Endothelial cell (in vitro differentiated cells): ENCODE data around the gene LDAH. TPM values are rescaled to one million over a fixed set of nuclear protein-coding genes. Genes with fewer than 3 reads are reported as not detected.

Experiments
- DNase-seq: peaks from one replicate; pipeline ENCODE4 v3.0.0; 2021; ENCODE audit warnings: low spot score
- H3K27ac Mint-ChIP-seq: one replicate; pipeline ENCODE4 v1.8.0; 2021; ENCODE audit warnings: mixed read lengths, inconsistent platforms; ENCODE audit not compliant: unreplicated experiment
- H3K27me3 Mint-ChIP-seq: one replicate; pipeline ENCODE4 v1.8.0; 2021; ENCODE audit warnings: mild to moderate bottlenecking, moderate library complexity, mixed read lengths, inconsistent platforms; ENCODE audit not compliant: unreplicated experiment
- H3K36me3 Mint-ChIP-seq: one replicate; pipeline ENCODE4 v1.8.0; 2021; ENCODE audit warnings: mild to moderate bottlenecking, low read depth, mixed read lengths, inconsistent platforms; ENCODE audit not compliant: unreplicated experiment
- H3K4me1 Mint-ChIP-seq: one replicate; pipeline ENCODE4 v1.8.0; 2021; ENCODE audit warnings: mild to moderate bottlenecking, mixed read lengths, inconsistent platforms; ENCODE audit not compliant: unreplicated experiment
- H3K4me3 Mint-ChIP-seq: one replicate; pipeline ENCODE4 v1.8.0; 2021; ENCODE audit warnings: mild to moderate bottlenecking, mixed read lengths, inconsistent platforms; ENCODE audit not compliant: unreplicated experiment
- H3K9me3 Mint-ChIP-seq: one replicate; pipeline ENCODE4 v1.8.0; 2021; ENCODE audit warnings: mixed read lengths, inconsistent platforms; ENCODE audit not compliant: unreplicated experiment
- CTCF ChIP-seq: fragments of 200-600 bp; sonication (generic); IDR thresholded peaks from one replicate; pipeline ENCODE4 v1.5.0; 2021; ENCODE audit warnings: antibody characterized with exemption; ENCODE audit not compliant: unreplicated experiment
- long read RNA-seq: library from polyadenylated mRNA; unstranded; transcript quantifications from one replicate; pipeline ENCODE4 v2.0.0, GENCODE V29; 2020; ENCODE audit not compliant: unreplicated experiment
- total RNA-seq: library from RNA; stranded (reverse); fragmentation: NEBNext Ultra II Directional; extraction: Animal tissue kit (Norgen Biotek cat#: 25700); gene quantifications from one replicate; pipeline ENCODE4 v1.2.1, GENCODE V29; 2021; ENCODE audit not compliant: unreplicated experiment

LDAH gene
- 21.9 TPM for total RNA-seq
- long read RNA-seq, partial matches to known transcripts: 3 of 15 reads
- long read RNA-seq, other reads (novel, unspliced or antisense): 1 of 15 reads

- Mint-ChIP-seq H3K36me3 (peaks cover 4% of the 10 kb centered on the region), H3K4me1 (peaks cover 5% of the 10 kb centered on the region), H3K9me3 (no peaks in the 10 kb centered on the region), H3K4me3 (peak within 1 kb of the TSS; percentile 95), H3K27me3 (no peaks in the 10 kb centered on the region), H3K27ac (peak within 1 kb of the TSS; percentile 95)
- DNase-seq: peak; percentile 91
- no peak for TF ChIP-seq CTCF
Measured at GRCh38 chr2:20822535-20823490, at the start of gene LDAH. Gene LDAH (minus strand): TSS chr2:20823101. CDS start chr2:20801463, 21,638 bp downstream.

GRCh38 chr2:20868377-20868776 lies 45.5 kb upstream of the LDAH start:
- no peaks in the 10 kb centered on the region for H3K36me3 Mint-ChIP-seq
- no peaks in the 10 kb centered on the region for H3K9me3 Mint-ChIP-seq
- no peaks in the 10 kb centered on the region for H3K27me3 Mint-ChIP-seq
- DNase-seq: no peak
- H3K27ac Mint-ChIP-seq: no peak overlapping the region
- no peaks in the 10 kb centered on the region for H3K4me1 Mint-ChIP-seq
- TF ChIP-seq CTCF: no peak
- no peak overlapping the region for H3K4me3 Mint-ChIP-seq

- H3K4me1 Mint-ChIP-seq: no peaks in the 10 kb centered on the region
- H3K27me3 Mint-ChIP-seq: no peaks in the 10 kb centered on the region
Measured at GRCh38 chr2:20862850-20863249, 39.9 kb upstream of the LDAH start.

GRCh38 chr2:20855456-20855855 lies 32.6 kb upstream of the LDAH start:
- DNase-seq: no peak
- no peak overlapping the region for H3K4me3 Mint-ChIP-seq
- no peaks in the 10 kb centered on the region for H3K36me3 Mint-ChIP-seq
- H3K4me1 Mint-ChIP-seq: no peaks in the 10 kb centered on the region
- TF ChIP-seq CTCF: no peak
- H3K27ac Mint-ChIP-seq: no peak overlapping the region
- H3K9me3 Mint-ChIP-seq: no peaks in the 10 kb centered on the region
- H3K27me3 Mint-ChIP-seq: no peaks in the 10 kb centered on the region

More at GRCh38 chr2:20862850-20863249, 39.9 kb upstream of the LDAH start:
- Mint-ChIP-seq H3K36me3 (no peaks in the 10 kb centered on the region), H3K4me3 (no peak overlapping the region), H3K27ac (no peak overlapping the region), H3K9me3 (no peaks in the 10 kb centered on the region)
- DNase-seq: no peak
- no peak for TF ChIP-seq CTCF

GRCh38 chr2:20852670-20853069 lies 29.8 kb upstream of the LDAH start:
- DNase-seq: no peak
- H3K27ac Mint-ChIP-seq: no peak overlapping the region
- H3K4me3 Mint-ChIP-seq: no peak overlapping the region
- H3K36me3 Mint-ChIP-seq: no peaks in the 10 kb centered on the region
- H3K27me3 Mint-ChIP-seq: no peaks in the 10 kb centered on the region
- no peaks in the 10 kb centered on the region for H3K9me3 Mint-ChIP-seq
- no peak for TF ChIP-seq CTCF
- H3K4me1 Mint-ChIP-seq: no peaks in the 10 kb centered on the region
